HUES48 (cell line): ENCODE data around the gene CALML6.

ENCODE experiments used
- H3K27ac ChIP-seq: one replicate; pipeline ENCODE4 v1.7.0; 2013; ENCODE audit warnings: low read depth, low read length, inconsistent platforms
- H3K27me3 ChIP-seq: 2 replicates; pipeline ENCODE4 v1.6.1; 2013; ENCODE audit warnings: mild to moderate bottlenecking, low read length; ENCODE audit not compliant: control insufficient read depth, insufficient read depth
- H3K36me3 ChIP-seq: 2 replicates; pipeline ENCODE4 v1.6.1; 2013; ENCODE audit warnings: low read length; ENCODE audit not compliant: control insufficient read depth, insufficient read depth
- H3K4me1 ChIP-seq: 2 replicates; pipeline ENCODE4 v1.6.1; 2013; ENCODE audit warnings: mild to moderate bottlenecking, low read length; ENCODE audit not compliant: control insufficient read depth, insufficient read depth
- H3K4me3 ChIP-seq: 2 replicates; pipeline ENCODE4 v1.5.1; 2013; ENCODE audit warnings: mild to moderate bottlenecking, low read depth, low read length
- H3K9ac ChIP-seq: 2 replicates; pipeline ENCODE4 v1.6.1; 2013; ENCODE audit warnings: mild to moderate bottlenecking, low read depth, low read length, moderate library complexity
- H3K9me3 ChIP-seq: 2 replicates; pipeline ENCODE4 v1.6.1; 2013; ENCODE audit warnings: low read length; ENCODE audit not compliant: control insufficient read depth, insufficient read depth

CALML6 gene, protein sequence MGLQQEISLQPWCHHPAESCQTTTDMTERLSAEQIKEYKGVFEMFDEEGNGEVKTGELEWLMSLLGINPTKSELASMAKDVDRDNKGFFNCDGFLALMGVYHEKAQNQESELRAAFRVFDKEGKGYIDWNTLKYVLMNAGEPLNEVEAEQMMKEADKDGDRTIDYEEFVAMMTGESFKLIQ

DNA sequence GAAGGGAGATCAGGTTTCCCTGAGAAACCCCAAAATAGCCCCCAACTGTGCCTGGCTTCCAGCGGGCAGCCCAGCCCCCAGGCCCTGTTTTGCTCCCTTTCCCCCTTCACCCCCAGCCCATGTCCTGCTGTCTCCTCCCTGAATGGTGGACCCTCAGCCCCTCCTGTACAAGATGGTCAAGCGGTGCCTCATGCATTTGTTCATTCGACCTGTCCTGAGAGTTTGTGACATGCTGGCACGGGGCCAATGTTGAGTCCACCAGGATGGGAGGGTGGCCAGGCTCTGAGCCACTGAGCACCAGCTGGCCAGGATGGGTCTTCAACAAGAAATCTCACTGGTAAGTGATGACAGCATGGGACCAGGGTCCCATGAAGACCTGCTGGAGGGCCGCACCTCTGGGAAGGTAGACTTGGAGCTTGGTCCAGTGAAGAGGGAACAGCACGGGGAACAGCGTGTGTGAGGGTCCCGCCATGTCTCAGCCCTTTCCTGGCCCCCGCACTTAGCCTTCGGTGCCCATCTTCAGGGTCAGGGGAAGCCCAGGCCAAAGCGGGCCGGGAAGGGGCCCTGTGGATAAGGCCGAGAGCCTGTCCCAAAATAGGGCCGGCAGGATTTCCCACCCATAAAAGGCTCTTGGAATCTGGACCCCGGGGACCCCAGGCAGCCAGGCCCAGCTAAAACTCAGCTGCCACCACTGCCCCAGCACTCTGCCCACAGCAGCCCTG lies at the start of gene CALML6:
Gene CALML6 (plus strand): TSS at position 290 of the 722 bp plus-strand sequence. CDS start 21 bp downstream, at position 311.
- Histone ChIP-seq H3K9ac (no peak within 1 kb of the TSS), H3K9me3 (no peaks in the 10 kb centered on the region), H3K4me3 (no peak within 1 kb of the TSS), H3K4me1 (peaks cover 8% of the 10 kb centered on the region; the same call in 1 of the 2 replicates), H3K27ac (no peak within 1 kb of the TSS), H3K27me3 (0 out of 2 replicates have a peak, but pooled peaks cover 4% of the 10 kb centered on the region), H3K36me3 (no peaks in the 10 kb centered on the region)

DNA sequence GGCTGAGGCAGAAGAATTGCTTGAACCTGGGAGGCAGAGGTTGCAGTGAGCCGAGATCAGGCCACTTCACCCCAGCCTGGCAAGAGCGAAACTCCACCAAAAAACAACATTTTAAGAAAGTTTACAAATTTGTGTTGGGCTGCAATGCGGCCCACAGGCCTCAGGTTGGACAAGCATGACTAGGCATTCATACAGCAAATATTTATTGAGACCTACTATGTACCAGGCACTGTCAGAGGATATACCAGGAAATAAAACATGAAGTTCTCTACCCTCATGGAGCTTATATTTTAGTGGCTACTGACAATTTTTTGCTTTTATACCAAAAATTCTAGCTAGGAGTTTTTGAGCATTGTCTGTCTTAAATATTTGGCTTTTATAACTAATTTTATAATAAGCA lies 47.9 kb upstream of the CALML6 start:
- Histone ChIP-seq H3K4me3 (no peak overlapping the region), H3K27ac (no peak overlapping the region), H3K4me1 (no peaks in the 10 kb centered on the region), H3K9me3 (no peaks in the 10 kb centered on the region), H3K27me3 (no peaks in the 10 kb centered on the region), H3K9ac (no peak overlapping the region), H3K36me3 (0 out of 2 replicates have a peak, but pooled peaks cover 6% of the 10 kb centered on the region)

DNA sequence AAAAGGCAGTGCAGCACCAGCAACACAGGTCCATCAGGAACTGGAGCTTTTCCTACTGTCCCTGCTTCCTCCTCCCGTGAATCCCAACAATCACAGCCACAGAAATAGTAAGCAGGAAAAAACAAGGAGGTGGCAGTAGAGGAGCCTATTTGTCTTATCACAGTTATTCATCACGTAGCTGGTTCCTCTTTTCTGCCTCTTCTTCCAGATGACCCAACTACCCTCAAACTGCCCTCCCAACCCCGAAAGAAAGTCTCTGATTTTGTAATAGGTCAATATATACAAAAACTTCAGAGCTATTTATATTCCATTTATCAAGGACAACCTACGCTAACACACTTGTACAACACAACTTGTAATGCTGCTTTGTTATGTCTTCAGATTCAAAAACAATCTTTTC lies 45.6 kb upstream of the CALML6 start:
- Histone ChIP-seq H3K4me3 (no peak overlapping the region), H3K9me3 (no peaks in the 10 kb centered on the region), H3K4me1 (no peaks in the 10 kb centered on the region), H3K36me3 (peaks cover 14% of the 10 kb centered on the region), H3K27me3 (no peaks in the 10 kb centered on the region), H3K9ac (no peak overlapping the region), H3K27ac (no peak overlapping the region)

DNA sequence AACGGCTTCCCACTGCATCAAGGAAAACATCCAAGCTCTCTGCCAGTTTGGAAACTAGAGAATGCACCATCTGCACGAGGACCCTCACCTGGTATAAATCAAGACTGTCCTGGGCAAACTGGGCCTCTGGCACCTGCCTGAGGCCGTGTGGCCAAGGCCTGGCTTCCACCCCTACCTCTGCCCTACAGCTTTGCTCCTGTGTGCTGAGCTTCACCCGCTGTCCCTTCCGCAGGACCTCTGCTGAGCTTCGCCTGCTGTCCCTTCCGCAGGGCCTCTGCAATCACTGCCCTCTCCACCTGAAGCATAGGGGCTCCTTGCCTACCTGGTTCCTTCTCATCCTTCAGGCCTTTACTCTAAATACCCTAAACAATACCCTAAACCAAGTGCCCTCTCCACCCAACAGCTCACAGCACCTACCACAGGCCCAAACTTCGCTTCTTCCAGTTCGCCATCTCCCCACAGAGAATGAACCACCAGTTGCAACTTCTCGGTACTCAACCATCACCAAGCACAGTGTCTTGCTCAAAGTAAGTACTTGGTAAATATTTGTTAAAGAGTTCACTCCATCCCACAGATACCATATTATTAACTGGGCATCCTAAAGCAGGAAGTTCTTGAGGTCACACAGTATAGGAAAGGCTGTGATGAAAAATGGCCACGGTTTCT lies 42.6 kb upstream of the CALML6 start:
- 0 out of 2 replicates have a peak, but pooled peaks cover 3% of the 10 kb centered on the region for H3K9me3 ChIP-seq
- H3K27ac ChIP-seq, result no peak overlapping the region
- H3K4me1 ChIP-seq, result no peaks in the 10 kb centered on the region
- H3K4me3 ChIP-seq, result no peak overlapping the region
- peaks cover 35% of the 10 kb centered on the region for H3K36me3 ChIP-seq
- H3K27me3 ChIP-seq, result no peaks in the 10 kb centered on the region
- H3K9ac ChIP-seq, result no peak overlapping the region

DNA sequence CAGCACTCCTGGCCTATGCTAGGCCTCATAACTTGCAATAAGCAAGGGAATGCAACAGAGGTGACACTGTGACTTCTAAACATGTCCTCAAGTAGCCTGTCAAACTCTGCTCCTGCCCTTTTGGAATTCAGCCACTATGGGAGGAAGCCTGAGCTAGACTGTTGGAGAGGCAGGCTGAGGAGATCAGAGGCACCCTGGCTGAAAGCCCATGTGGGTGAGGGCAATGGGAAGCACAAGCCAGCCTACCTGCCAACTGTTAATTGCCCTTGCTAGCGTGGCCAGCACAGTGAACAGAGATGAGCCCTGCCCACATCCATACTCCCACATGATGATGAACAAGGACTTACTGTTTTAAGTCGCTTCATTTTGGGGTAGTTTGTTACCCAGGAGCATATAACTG lies 41.9 kb upstream of the CALML6 start:
- Histone ChIP-seq H3K4me3 (no peak overlapping the region), H3K9ac (no peak overlapping the region), H3K4me1 (no peaks in the 10 kb centered on the region), H3K9me3 (0 out of 2 replicates have a peak, but pooled peaks cover 3% of the 10 kb centered on the region), H3K27me3 (no peaks in the 10 kb centered on the region), H3K27ac (no peak overlapping the region), H3K36me3 (peaks cover 35% of the 10 kb centered on the region)

DNA sequence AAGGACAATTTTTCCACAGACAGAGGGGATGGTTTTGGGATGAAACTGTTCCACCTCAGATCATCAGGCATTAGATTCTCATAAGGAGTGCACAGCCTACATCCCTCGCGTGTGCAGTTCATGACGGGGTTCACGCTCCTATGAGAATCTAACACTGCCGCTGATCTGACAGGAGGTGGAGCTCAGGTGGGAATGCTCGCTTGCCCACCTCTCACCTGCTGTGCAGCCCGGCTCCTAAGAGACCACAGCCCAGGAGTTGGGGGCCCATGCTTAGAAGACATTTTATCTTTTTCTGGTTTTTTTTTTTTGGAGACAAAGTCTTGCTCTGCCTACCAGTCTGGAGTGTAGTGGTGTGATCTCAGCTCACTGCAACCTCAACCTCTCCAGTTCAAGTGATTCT lies 40.2 kb upstream of the CALML6 start:
- no peak overlapping the region for H3K27ac ChIP-seq
- H3K27me3 ChIP-seq, result no peaks in the 10 kb centered on the region
- no peak overlapping the region for H3K9ac ChIP-seq
- peaks cover 32% of the 10 kb centered on the region for H3K36me3 ChIP-seq
- H3K4me1 ChIP-seq, result no peaks in the 10 kb centered on the region
- H3K9me3 ChIP-seq, result 0 out of 2 replicates have a peak, but pooled peaks cover 3% of the 10 kb centered on the region
- H3K4me3 ChIP-seq, result no peak overlapping the region

DNA sequence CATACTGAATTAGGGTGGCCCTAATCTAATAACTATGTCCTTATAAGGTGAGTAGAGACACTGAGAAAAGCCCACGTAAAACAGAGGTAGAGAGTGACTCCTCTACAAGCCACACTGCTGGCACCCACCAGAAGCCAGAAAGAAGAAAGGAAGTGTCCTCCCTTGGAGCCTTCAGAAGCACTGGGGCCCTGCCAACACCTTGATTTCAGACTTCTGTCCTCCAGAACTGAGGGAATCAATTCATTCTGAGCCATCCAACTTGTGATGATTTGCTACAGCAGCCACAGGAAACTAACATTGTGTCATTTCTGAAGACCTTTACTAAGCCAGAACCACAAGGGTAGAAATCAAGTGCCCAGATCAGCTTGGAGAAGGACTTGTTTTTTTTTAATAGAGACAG lies 39.1 kb upstream of the CALML6 start:
- Histone ChIP-seq H3K4me3 (no peak overlapping the region), H3K9ac (no peak overlapping the region), H3K27ac (no peak overlapping the region), H3K4me1 (no peaks in the 10 kb centered on the region; the same call in 1 of the 2 replicates), H3K9me3 (0 out of 2 replicates have a peak, but pooled peaks cover 3% of the 10 kb centered on the region), H3K36me3 (peaks cover 32% of the 10 kb centered on the region), H3K27me3 (no peaks in the 10 kb centered on the region)

DNA sequence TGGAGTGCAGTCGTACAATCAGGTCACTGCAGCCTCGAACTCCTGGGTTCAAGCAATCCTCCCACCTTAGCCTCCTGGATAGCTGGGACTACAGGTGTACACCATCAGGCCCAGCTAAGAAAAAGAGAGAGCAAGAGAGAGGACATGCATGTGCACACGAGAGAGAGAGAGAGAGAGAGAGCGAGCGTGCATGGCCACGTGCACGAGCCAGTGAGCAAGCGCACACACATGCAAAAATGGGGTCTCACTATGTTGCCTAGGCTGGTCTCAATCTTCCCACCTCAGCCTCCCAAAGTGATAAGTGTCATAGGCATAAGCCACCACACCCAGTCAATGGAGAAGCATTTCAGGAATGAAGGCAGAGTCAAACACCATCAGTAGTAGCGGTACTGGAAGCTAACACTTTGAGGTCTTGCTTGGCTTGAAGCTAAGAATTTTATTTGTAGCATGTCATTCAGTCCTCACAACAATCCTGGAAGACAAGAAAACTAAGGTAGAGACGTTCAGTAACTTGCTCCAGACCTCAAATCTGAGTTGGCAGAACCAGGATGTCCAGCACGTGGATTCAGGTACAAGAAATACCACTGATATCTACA lies 38.6 kb upstream of the CALML6 start:
- Histone ChIP-seq H3K27ac (no peak overlapping the region), H3K9ac (no peak overlapping the region), H3K4me1 (no peaks in the 10 kb centered on the region; the same call in 1 of the 2 replicates), H3K36me3 (peaks cover 32% of the 10 kb centered on the region), H3K9me3 (0 out of 2 replicates have a peak, but pooled peaks cover 3% of the 10 kb centered on the region), H3K4me3 (no peak overlapping the region), H3K27me3 (no peaks in the 10 kb centered on the region)

DNA sequence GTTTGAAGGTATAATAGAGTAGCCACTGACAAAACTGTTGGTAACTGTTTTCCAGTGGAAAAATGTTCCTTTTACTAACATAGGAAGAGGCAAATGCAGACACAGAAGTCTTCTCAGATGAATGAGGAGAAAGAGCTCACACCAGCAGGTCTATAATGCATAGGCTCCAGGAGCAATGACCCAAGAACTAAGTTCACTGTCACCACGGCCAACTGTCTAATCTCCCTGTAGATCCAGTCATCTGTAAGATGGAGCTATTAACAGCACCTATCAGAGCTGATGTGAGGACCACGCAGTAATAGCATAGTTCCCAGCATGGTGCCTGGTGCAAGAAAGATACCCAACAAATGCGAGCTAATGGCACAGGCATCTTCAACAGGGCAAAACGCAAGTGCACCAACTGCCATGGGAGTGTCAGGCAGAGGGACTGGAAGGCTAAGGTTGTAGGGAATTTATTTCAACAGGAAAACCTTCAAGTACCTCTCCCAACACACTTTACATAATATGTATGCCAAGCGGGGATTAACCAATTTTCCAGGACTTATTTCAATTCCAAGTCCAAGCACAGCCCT lies 37.1 kb upstream of the CALML6 start:
- H3K9ac ChIP-seq, result no peak overlapping the region
- peaks cover 31% of the 10 kb centered on the region for H3K36me3 ChIP-seq
- H3K4me3 ChIP-seq, result no peak overlapping the region
- no peaks in the 10 kb centered on the region for H3K27me3 ChIP-seq
- no peak overlapping the region for H3K27ac ChIP-seq
- H3K9me3 ChIP-seq, result 0 out of 2 replicates have a peak, but pooled peaks cover 3% of the 10 kb centered on the region
- peaks cover 4% of the 10 kb centered on the region; the same call in 1 of the 2 replicates for H3K4me1 ChIP-seq

DNA sequence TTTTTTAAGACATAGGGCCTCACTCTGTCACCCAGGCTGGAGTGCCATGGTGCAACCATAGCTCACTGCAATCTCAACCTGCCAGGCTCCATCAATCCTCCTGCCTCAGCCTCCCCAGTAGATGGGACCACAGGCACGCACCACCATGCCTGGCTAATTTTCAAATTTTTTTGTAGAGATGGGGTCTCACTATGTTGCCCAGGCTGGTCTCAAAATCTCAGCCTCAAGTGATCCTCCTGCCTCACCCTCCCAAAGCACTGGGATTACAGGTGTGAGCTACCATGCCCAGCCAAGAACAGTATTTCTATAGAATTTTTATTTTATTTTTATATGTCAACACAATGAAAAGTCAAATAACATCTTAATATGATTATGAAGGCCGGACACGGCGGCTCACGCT lies 35.1 kb upstream of the CALML6 start:
- H3K9me3 ChIP-seq, result 0 out of 2 replicates have a peak, but pooled peaks cover 3% of the 10 kb centered on the region
- peaks cover 20% of the 10 kb centered on the region for H3K36me3 ChIP-seq
- no peak overlapping the region for H3K9ac ChIP-seq
- no peak overlapping the region for H3K27ac ChIP-seq
- H3K4me1 ChIP-seq, result peaks cover 4% of the 10 kb centered on the region
- H3K27me3 ChIP-seq, result no peaks in the 10 kb centered on the region
- no peak overlapping the region for H3K4me3 ChIP-seq
